ENCODE measurements around the gene KIF17.

DNA sequence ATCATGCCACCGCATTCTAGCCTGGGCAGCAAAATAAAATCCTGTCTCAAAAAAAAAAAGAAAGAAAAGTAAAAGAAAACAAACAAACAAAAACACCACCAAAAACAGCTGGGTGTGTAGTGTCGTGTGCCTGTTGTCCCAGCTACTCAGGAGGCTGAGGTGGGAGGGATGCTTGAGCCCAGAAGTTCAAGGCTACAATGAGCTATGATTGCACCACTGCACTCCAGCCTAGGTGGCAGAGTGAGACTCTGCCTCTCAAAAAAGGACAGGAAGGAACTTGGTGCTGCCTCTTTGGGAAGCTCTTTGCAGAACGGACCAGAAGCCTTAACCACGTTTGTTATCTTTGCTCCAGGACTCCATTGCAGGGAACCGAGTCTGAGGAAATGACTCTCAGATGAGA is 11.0 kb downstream of the KIF17 start:
- TF ChIP-seq CTCF (IDR thresholded peaks at IDR 0.05) (no peak), EZH2 (IDR thresholded peaks at IDR 0.05) (no peak)

Data from neural progenitor cell (in vitro differentiated cells).